Activated CD4-positive, alpha-beta T cell treated with anti-CD3 and anti-CD28 coated beads, Interleukin-2, amount 50 U/mL, for 16 hours (primary cell): ENCODE data around the gene NPAS1.

Experiments used
- DNase-seq: peaks from one replicate; pipeline ENCODE4 v3.0.0-alpha.2; 2020

Gene NPAS1

GRCh38 chr19:47020992-47021496, 1.4 kb downstream of the NPAS1 start:
- DNase-seq: no peak

GRCh38 chr19:47021536-47022139, 2.0 kb downstream of the NPAS1 start:
- DNase-seq: no peak

- DNase-seq: no peak
These were observed 2.5 kb downstream of the NPAS1 start for GRCh38 chr19:47022140-47022536.

DNA sequence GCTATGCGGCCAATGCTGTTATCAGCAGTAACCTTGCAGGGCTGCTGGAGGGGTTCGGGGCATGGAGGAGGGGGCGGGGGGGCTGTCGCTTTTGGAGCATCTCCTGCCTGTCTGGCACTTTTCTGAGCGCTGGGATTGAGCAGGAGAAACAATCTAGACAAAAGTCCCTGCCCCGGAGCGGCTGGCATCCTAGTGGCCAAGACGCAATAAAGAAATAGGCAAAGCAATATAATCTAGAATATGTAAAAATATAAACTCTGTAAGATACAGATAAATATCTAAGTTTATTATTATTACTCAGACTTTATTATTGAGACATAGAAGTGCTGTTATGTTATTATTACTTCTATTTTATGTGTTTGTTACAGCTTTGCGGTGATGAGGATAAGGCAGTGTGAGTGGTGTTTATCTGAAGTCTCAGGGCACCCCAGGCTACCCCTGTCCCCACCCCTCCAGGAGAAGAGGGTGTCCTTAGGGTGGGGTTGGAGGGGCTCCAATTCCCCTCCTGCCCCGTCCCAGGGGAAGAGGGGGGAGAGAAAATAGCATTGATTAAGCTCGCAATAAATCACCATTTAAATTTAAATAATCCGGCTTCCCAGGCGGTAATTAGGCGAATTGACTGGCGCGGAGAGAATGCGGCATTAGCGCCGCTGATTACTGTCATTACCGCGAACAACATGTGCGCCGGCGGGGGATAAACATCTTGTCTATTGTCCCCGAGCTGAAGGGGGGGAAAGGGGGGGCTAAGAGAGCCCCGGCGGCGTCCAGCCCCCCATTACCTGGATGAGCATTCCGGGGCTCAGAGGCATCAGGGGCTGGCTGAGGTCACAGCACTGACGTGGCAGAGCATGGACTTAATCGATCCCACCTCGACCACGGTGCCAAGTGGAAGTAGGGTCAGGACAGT, 3.2 kb downstream of the NPAS1 start:
- DNase-seq: no peak

- no peak for DNase-seq
These were observed 3.8 kb downstream of the NPAS1 start for GRCh38 chr19:47023448-47023794.

DNA sequence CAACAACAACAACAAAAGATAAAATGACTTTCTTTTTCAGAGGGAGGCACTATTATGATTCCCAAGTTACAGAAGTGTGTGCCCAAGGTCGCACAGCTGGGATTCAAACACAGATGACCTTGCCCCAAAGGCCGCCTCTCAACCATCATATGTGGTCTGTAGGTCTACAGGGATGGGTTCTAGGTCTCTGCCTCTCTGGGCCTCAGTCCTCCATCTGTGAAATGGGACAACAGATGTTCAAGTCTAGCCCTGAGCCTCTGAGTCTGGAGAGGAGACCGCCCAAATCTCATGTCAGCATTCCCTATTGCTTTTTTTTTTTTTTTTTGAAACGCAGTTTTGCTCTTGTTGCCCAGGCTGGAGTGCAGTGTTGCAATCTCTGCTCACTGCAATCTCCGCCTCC, 4.9 kb downstream of the NPAS1 start:
- DNase-seq: no peak

DNA sequence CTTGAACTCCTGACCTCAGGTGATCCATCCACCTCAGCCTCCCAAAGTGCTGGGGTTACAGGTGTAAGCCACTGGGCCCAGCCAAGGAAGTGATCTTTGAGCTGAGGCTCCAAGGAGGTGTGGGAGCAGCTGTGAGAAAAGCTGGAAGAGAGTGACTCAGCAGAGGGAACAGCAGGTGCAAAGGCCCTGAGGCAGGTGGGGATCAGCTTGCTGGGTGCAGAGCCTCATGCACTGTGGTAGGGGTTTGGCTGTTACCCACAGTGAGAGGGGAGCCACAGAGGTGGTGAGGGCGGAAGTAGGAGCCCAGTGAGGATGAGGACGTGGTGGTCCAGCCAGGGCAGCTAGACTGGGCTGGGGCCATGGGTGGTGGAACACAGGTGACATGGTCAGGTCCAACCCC, 6.5 kb downstream of the NPAS1 start:
- DNase-seq: no peak

DNA sequence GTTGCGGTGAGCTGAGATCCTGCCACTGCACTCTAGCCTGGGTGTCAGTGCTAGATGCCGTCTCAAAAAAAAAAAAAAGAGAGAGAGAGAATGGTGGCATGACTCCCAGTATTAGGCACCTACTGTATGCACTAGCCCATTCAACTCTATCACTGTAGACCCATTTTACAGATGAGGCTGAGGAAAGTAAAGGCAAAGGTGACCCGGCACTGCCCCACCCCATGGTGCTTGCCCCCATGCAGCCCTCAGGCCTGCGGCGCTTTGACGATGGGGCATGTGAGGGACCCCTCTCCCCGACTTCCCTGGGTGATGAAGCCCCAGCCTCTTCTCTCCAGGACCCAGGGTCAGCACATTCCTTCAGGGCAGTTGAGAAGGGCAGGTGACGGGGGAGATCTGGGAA, 7.3 kb downstream of the NPAS1 start:
- DNase-seq: no peak

- DNase-seq: no peak
These were observed 8.0 kb downstream of the NPAS1 start for GRCh38 chr19:47027586-47028088.

DNA sequence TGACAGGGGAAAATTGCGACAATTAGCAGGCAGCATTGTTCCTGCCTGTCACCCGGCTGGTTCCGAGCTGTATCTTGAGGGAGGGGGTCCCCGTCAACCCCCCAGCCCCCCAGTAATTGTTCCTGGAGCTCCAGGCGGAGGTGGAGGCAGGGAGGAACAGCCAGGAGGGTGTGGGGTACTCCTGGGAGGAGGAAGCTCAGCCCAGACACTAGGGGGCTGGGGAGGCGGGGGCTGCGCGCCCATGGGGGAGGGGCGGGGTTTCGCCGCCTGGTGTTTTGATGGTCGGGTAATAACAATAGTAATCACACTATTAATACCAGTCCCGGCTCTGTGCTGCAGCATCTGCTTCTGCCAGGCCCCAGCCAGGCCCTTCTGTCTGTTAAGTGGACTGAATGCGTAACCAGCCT, 8.6 kb downstream of the NPAS1 start:
- no peak for DNase-seq

- DNase-seq: peak; percentile 62
These were observed 12.7 kb downstream of the NPAS1 start for GRCh38 chr19:47032171-47032811.

- peak; percentile 95 for DNase-seq
These were observed 15.8 kb downstream of the NPAS1 start for GRCh38 chr19:47035127-47036096.

DNA sequence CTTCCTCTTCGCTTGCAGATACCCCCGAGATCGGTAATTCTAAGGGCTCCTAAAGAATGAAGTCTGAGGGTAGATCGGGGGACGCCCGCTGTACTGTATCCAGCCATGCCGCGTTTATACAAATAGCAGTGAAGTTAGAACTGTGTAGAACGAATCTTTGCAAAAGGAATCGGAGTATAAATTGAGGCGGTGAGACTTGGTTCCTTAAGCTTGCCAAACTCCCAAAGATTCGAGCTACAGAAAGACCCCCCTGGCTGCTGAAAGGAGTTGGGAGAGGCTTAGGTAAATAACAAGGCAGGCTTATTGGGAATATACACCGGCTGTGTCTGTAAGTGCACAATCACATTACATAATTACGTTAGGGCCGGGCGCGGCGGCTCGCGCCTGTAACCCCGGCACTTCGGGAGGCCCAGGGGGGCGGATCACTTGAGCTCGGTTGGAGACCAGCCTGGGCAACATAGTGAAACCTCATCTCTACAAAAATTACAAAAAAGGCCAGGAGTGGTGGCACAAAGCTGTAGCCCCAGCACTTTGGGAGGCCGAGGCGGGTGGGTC, 16.5 kb downstream of the NPAS1 start:
- DNase-seq: peak; percentile 18

GRCh38 chr19:47037766-47038165, 18.1 kb downstream of the NPAS1 start:
- DNase-seq: no peak

DNA sequence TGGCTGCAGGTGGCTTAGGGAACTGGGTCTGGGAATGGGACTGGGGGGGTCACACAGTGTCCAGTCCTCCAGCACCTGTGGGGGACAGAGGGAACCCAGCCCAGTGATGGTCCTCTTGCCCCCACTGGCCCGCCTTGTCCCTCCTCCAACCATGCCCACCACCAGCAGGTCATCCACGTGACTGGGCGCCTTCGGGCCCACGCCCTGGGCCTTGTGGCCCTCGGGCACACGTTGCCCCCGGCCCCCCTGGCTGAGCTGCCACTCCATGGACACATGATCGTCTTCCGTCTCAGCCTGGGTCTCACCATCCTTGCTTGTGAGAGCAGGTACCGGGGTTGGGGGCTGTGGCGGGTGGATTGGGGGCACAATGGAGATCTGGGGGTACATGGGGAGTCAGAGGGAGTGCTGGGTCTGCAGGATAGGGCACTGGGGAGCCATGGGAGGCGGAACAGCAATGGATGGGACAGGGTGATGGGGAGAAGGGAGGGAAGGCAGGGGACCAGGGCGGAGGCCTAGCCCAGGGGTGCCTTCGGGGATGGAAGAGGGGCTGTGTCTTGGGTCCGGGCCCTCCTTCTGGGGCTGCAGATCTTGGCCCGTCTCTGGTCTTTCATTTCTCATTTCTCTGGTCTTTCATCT, 19.7 kb downstream of the NPAS1 start:
- no peak for DNase-seq

DNA sequence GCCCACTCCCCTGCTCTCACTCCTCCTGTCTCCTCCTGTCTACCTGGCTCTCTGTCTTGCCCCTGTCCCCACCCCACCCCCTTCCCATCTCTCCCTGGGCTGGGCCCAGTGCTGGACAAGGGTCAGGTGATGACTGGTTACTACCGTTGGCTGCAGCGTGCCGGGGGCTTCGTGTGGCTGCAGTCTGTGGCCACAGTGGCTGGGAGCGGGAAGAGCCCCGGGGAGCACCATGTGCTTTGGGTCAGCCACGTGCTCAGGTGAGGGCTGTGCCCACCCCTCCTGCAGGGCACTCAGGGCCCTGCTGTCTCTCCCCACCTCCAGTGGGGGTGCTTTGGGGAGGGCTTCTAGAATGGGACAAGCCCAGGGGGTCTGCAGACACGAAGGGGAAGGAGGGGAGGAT, 21.2 kb downstream of the NPAS1 start:
- no peak for DNase-seq

GRCh38 chr19:47044946-47045866, 25.6 kb downstream of the NPAS1 start:
- DNase-seq: no peak

- no peak for DNase-seq
These were observed 26.3 kb downstream of the NPAS1 start for GRCh38 chr19:47045867-47046470.

- no peak for DNase-seq
These were observed 27.7 kb downstream of the NPAS1 start for GRCh38 chr19:47047272-47047762.
